ENCODE measurements around the gene ATP5IF1.

Gene ATP5IF1

DNA sequence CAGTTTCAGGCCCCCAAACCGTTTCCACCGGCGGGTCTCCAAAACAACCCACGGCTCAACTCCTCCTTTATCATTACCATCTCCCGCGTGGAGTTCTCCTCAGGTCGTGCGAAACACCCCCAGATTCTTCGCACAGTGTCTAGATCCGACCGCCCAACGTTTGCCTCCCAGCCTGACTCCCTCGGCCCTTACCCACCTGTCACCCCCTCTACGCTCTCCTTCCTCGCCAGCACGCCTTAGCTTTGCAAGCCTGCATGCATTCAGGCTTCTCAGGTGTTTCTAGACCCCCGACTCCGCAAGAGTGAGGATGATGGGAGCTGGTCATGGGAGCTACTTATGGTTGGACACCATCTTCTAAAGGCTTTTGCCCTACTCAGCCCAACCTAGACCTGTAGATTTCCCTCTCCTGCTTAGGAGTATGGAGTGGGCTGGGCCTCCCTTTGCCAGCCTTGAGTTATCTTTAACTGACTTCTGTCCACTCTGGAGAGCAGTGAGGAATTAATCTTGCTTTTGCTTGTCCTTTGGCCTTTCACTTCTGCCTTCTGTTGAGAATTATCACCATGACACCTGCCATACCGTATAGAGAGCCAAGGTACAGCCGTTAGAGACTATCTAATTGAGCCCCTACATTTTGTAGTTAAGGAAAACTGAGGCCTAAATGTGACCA, 865 bp downstream of the ATP5IF1 start:
- DNase-seq (ENCODE audit: low read depth): no peak

DNA sequence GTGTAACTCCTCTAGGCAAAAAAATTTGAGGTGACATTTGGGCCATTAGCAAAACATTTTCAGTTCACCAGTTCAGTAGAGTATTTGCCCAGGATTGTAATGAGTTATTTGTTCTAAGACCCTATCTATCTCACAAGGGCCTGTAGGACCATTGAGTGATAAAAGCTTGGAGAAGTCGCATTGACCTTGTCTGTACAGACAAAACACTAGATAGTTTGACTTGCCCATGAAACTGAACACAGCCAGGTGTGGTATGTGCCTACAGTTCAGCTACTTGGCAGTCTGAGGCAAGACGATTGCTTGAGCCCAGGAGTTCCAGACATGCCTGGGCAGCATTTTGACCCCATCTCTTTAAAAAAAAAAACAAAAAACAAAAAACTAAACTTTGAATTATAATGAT, 3.1 kb downstream of the ATP5IF1 start:
- DNase-seq (ENCODE audit: low read depth): no peak

GRCh38 chr1:28240024-28240423, 4.1 kb downstream of the ATP5IF1 start:
- no peak for DNase-seq (ENCODE audit: low read depth)

- DNase-seq (ENCODE audit: low read depth): no peak
Measured at GRCh38 chr1:28241638-28242241, 5.8 kb downstream of the ATP5IF1 start.

- DNase-seq (ENCODE audit: low read depth): no peak
Measured at GRCh38 chr1:28243685-28244311, 7.9 kb downstream of the ATP5IF1 start.

- no peak for DNase-seq (ENCODE audit: low read depth)
Measured at GRCh38 chr1:28244549-28245251, 8.8 kb downstream of the ATP5IF1 start.

GRCh38 chr1:28246427-28246832, 10.5 kb downstream of the ATP5IF1 start:
- DNase-seq (ENCODE audit: low read depth): no peak

DNA sequence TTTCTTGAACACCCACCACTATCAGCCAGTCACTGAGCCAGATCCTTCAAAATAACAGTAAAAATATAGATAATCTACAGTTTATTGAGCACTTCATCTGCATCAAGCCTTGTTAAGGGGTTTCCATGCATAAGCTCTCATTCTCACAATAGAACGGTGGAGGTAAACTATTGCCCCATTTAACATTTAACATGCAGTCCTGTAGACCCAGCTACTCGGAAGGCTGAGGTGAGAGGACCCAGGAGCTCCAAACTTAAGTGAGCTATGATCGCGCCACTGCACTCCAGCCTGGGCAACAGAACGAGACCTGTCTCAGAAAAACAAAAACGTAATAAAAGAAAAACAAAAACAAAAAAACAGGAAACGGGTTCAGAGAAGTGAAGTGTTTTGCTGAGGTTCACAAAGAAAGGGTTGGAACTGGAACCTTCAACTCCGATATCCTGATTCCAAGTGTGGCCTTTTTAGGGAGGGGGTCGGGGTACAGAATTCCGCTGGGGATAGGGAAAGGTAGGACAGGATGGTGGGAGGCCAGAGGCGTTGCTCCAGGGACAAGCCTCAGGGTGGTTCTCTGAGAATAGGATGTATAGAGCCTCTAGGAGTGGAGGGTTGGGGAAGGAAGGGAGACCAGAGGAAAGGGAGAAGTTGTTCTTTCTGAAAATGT, 11.8 kb downstream of the ATP5IF1 start:
- no peak for DNase-seq (ENCODE audit: low read depth)

GRCh38 chr1:28248273-28249012, 12.5 kb downstream of the ATP5IF1 start:
- DNase-seq (ENCODE audit: low read depth): peak; percentile 66

- no peak for DNase-seq (ENCODE audit: low read depth)
Measured at GRCh38 chr1:28249013-28249865, 13.3 kb downstream of the ATP5IF1 start.

- DNase-seq (ENCODE audit: low read depth): no peak
Measured at GRCh38 chr1:28249866-28250295, 14.0 kb downstream of the ATP5IF1 start.

GRCh38 chr1:28256197-28256827, 20.4 kb downstream of the ATP5IF1 start:
- DNase-seq (ENCODE audit: low read depth): no peak

DNA sequence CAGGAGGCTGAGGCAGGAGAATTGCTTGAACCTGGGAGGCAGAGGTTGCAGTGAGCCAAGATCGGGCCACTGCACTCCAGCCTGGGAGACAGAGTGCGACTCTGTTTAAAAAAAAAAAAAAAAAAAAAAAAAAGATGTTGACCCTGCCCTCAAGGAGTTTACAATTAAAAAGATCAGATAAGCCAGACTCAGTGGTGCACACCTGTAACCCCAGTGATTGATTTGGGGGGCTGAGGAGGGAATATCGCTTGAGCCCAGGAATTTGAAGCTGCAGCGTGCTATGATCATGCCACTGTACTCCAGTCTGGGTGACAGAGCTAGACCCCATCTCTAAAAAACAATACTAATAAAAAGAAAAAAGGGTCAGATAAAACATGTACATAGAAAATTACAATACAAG, 21.8 kb downstream of the ATP5IF1 start:
- no peak for DNase-seq (ENCODE audit: low read depth)

DNA sequence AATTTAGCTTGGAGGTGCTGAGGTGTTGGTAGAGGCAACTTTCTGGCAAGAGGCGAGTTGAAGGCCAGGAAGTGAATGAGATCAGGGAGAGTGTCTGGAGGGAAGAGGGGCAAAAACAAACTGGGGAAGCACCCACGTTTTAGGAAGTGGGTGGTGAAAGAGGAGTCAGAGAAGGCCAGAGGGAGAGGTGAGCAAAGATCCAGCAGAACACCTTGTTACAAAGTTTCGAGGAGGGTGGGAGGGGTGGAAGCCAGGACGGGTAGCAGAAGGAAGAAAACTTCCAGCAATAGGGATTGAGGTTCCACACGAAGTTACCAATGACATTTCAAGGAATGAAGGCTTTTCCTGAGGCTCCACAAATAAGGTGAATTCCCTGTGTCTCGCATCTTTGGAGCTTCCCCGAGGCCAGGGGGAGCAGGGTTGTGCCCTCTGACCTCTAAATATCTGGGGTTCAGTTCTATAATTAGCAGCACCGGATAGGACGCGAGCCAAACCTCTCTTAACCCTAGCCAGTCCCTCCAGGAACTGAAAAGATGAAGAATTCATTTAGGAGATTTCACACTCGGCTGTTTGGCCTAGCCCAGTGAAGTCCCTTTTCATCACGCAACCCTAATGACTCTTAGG, 22.8 kb downstream of the ATP5IF1 start:
- no peak for DNase-seq (ENCODE audit: low read depth)

DNA sequence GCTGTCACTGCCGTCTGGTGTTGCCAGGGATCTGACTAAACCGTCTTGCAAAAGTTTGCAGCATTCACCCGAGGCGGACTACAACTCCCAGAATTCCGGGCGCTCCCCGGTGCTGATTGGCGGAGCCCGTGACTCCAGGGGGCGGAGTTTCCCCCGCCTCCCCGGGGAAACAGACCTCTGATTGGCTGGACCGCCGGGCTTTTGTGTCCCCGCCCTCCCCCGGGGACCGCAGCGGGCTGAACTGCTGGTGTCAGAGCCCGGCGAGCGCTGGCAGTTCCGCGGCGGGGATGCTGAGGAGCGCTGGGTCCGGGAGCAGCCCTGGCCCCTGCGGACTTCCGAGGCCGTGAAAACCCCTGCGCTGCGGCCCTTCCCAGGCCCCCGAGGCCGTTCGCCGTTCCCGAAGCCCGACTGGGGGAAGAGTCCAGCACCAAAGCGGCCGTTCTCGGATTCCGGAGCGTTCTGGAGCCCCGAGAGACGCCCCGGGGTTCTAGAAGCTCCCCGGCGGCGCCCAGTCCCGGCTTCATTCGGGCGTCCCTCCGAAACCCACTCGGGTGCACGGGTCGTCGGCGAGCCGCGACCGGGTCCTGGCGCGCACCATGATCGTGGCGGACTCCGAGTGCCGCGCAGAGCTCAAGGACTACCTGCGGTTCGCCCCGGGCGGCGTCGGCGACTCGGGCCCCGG, 23.5 kb downstream of the ATP5IF1 start, which contains the start of gene SESN2:
TSS of gene SESN2 (plus strand) at position 267 of the 682 bp plus-strand sequence. CDS start at position 597, 330 bp downstream.
- DNase-seq (ENCODE audit: low read depth): peak; percentile 98

DNA sequence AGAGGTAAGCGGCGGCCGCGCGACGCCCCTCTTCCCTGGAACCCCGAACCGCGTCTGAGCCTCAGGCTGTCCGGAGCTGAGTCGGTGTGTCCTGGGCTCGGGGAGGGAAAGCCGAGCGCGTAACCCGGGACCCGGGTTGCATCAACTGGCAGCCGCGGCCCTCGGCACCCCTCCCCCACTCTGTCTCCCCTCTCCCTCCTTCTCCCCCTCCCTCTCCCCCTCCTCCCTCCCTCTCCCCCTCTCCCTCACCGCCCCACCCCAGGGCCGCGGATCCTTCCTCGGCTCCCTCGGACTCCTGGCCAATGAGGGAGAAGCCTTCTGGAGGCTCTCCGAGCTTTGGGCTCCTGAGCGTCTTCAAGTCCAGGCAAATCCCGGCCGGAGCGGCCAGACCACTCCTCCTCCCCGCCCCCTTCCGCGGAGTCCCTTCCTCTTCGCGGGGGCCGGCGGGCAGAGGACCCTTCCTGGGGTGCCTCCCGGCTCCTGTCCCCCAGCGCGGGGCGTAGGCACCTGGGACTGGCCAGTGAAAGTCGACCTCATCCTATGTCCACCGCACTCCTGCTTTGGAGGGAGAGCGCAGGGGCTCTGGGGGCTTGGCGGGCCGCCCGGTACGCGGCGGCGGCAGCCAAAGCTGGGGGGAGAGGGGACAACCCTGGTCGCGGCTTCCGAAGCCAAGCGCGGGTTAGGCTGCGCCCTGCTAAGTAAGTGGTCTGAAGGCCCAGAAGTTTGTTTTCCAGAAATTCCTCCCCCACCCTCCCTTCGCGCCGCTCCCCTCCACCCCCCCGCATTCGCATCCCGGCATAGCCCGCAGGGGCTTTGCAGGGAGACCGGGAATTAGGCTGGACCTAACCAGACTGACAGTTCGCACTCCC, 24.2 kb downstream of the ATP5IF1 start:
- DNase-seq (ENCODE audit: low read depth): no peak

- no peak for DNase-seq (ENCODE audit: low read depth)
Measured at GRCh38 chr1:28260803-28261174, 24.9 kb downstream of the ATP5IF1 start.

GRCh38 chr1:28264897-28265296, 29.0 kb downstream of the ATP5IF1 start:
- no peak for DNase-seq (ENCODE audit: low read depth)
